ENCODE results near the gene TPBGL.

TPBGL gene

GRCh38 chr11:75249704-75250103 lies 9.1 kb downstream of the TPBGL start:
- H3K27ac ChIP-seq = no peak overlapping the region
- TF ChIP-seq ZFX (IDR thresholded peaks at IDR 0.05; ENCODE audit: borderline replicate concordance) = no peak

GRCh38 chr11:75254326-75254725 lies 13.8 kb downstream of the TPBGL start:
- TF ChIP-seq CTCF (IDR thresholded peaks at IDR 0.05) = no peak
- TF ChIP-seq ZFX (IDR thresholded peaks at IDR 0.05; ENCODE audit: borderline replicate concordance) = no peak
- H3K27ac ChIP-seq = no peak overlapping the region

- TF ChIP-seq CTCF (IDR thresholded peaks at IDR 0.05) (no peak), ZFX (IDR thresholded peaks at IDR 0.05; ENCODE audit: borderline replicate concordance) (no peak)
Observed at GRCh38 chr11:75260396-75261170, 20.0 kb downstream of the TPBGL start.

GRCh38 chr11:75261902-75262361 lies 21.4 kb downstream of the TPBGL start:
- no peak overlapping the region for H3K27ac ChIP-seq
- TF ChIP-seq CTCF (IDR thresholded peaks at IDR 0.05) (no peak), ZFX (IDR thresholded peaks at IDR 0.05; ENCODE audit: borderline replicate concordance) (no peak)

More at GRCh38 chr11:75260396-75261170, 20.0 kb downstream of the TPBGL start:
- no peak overlapping the region for H3K27ac ChIP-seq

GRCh38 chr11:75262436-75262835 lies 21.9 kb downstream of the TPBGL start:
- no peak overlapping the region for H3K27ac ChIP-seq
- TF ChIP-seq CTCF (IDR thresholded peaks at IDR 0.05) (no peak), ZFX (IDR thresholded peaks at IDR 0.05; ENCODE audit: borderline replicate concordance) (no peak)

GRCh38 chr11:75262961-75263852 lies 22.6 kb downstream of the TPBGL start:
- no peak overlapping the region for H3K27ac ChIP-seq
- TF ChIP-seq CTCF (IDR thresholded peaks at IDR 0.05) = no peak
- TF ChIP-seq ZFX (IDR thresholded peaks at IDR 0.05; ENCODE audit: borderline replicate concordance) = no peak

- no peak overlapping the region for H3K27ac ChIP-seq
- TF ChIP-seq CTCF (IDR thresholded peaks at IDR 0.05) (no peak), ZFX (IDR thresholded peaks at IDR 0.05; ENCODE audit: borderline replicate concordance) (no peak)
Observed at GRCh38 chr11:75263944-75264349, 23.4 kb downstream of the TPBGL start.
